HAP-1 (cell line): ENCODE measurements around the gene METTL16.
"Not testable (repeated sequence)": the region's sequence is repeated elsewhere in the genome, so short reads cannot be mapped to it uniquely, and the experiment has no call there.

Source experiments
- DNase-seq, 2 experiments: peaks; one replicate each; pipeline ENCODE4 v3.0.0-alpha.2; 2016 to 2020; ENCODE audit warnings: low spot score in 2 of 2
- H3K27me3 ChIP-seq: fragments of 250-450 bp; sonication (Bioruptor Pico); 2 replicates; pipeline ENCODE4 v1.5.1; 2020; ENCODE audit warnings: low read depth, mild to moderate bottlenecking, moderate library complexity
- H3K36me3 ChIP-seq: fragments of 250-450 bp; sonication (Bioruptor Pico); replicated peaks from 2 replicates; pipeline ENCODE4 v1.5.1; 2020; ENCODE audit warnings: mild to moderate bottlenecking
- H3K4me1 ChIP-seq: fragments of 250-450 bp; sonication (Bioruptor Pico); 2 replicates; pipeline ENCODE4 v1.5.1; 2020; ENCODE audit warnings: mild to moderate bottlenecking
- H3K4me3 ChIP-seq: fragments of 250-450 bp; sonication (Bioruptor Pico); 2 replicates; pipeline ENCODE4 v1.5.1; 2020; ENCODE audit warnings: mild to moderate bottlenecking, moderate library complexity
- H3K9me3 ChIP-seq: fragments of 250-450 bp; sonication (Bioruptor Pico); 2 replicates; pipeline ENCODE4 v1.5.1; 2020; ENCODE audit warnings: mild to moderate bottlenecking, moderate library complexity
- in situ Hi-C: fragments of 300-500 bp; cut with MboI; formaldehyde crosslinking; loops from 3 replicates; pipeline ENCODE4 v1.14.3; 2020; ENCODE audit warnings: low sequenced_read_pairs, inconsistent platforms, mixed read lengths

METTL16 gene

DNA sequence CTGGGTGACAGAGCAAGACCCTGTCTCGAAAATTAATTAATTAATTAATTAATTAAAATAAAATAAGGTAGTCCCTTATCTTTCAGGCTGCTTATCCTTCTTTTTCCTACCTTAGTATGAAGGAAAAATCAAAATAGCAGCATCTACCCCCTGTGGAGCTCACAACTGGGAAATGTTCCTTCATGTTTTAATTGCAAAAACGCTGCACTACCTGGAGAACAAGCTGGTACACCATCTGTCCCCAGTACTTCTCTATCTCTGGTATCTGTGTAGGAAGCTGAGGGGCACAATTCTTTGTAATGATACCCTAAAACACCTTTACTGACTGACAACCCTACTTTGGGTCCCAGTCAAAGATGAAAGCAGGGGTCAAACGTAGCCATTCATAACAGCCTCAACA is 55.7 kb downstream of the METTL16 start:
- Histone ChIP-seq H3K36me3 (peaks cover 23% of the 10 kb centered on the region), H3K4me3 (no peak overlapping the region), H3K27me3 (no peaks in the 10 kb centered on the region), H3K4me1 (peaks cover under 1% of the 10 kb centered on the region), H3K9me3 (no peaks in the 10 kb centered on the region)
- DNase-seq, result no peak
- in situ Hi-C loops, result no loop called here

- no peaks in the 10 kb centered on the region for H3K27me3 ChIP-seq
- in situ Hi-C loops, result no loop called here
- no peak overlapping the region for H3K4me3 ChIP-seq
- H3K9me3 ChIP-seq, result no peaks in the 10 kb centered on the region
- peaks cover 18% of the 10 kb centered on the region for H3K4me1 ChIP-seq
- peaks cover 7% of the 10 kb centered on the region for H3K36me3 ChIP-seq
- DNase-seq, result no peak
Observed at GRCh38 chr17:2453866-2454265, 57.8 kb downstream of the METTL16 start.

DNA sequence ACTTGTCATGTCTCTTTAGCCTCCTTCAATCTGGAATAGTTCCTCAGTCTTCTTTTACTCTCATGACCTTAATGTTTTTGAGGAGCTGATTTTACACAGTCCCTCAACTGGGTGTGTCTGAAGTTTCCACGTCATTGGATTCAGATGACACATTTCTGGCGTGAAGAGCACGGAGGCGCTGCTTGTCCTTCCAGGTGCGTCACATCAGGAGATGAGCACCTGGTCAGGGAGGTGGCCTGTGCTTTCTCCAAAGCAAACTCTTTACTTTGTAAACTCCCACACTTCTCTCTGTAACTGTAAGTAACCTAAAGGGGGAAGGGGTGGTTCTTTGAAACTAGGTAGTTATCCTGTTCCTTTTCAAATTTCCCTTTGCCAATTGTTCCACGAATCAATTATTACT is 58.4 kb downstream of the METTL16 start:
- Histone ChIP-seq H3K27me3 (no peaks in the 10 kb centered on the region), H3K4me1 (peaks cover 18% of the 10 kb centered on the region), H3K9me3 (no peaks in the 10 kb centered on the region), H3K36me3 (peaks cover 7% of the 10 kb centered on the region), H3K4me3 (no peak overlapping the region)
- no peak for DNase-seq
- in situ Hi-C loops, result no loop called here

DNA sequence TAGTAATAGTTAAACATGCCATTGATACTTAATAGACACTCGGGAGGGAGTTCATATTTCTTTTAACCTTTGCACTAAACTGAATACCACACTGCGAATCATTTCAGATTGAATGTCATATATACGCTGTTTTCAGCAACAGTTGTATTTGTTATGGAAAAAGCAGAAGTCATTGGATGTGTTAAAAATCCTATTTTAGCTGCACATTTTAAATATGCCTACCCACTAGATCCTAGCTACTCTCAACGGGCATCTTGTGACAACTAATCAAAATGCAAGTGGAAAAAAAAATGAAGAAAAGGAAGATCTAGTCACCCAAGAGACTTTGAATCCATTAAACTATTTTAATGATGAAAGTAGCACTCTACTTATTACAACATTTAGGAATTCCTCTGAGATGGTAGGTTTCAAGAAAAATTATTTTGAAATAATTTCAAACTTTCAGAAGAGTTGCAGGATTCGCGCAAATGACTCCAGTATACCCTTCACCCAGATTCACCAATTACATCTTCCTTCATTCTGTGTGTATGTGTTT is 59.4 kb downstream of the METTL16 start:
- Histone ChIP-seq H3K4me3 (no peak overlapping the region), H3K27me3 (no peaks in the 10 kb centered on the region), H3K9me3 (no peaks in the 10 kb centered on the region), H3K4me1 (peaks cover 18% of the 10 kb centered on the region), H3K36me3 (peaks cover 7% of the 10 kb centered on the region)
- in situ Hi-C loops, result no loop called here
- no peak for DNase-seq

DNA sequence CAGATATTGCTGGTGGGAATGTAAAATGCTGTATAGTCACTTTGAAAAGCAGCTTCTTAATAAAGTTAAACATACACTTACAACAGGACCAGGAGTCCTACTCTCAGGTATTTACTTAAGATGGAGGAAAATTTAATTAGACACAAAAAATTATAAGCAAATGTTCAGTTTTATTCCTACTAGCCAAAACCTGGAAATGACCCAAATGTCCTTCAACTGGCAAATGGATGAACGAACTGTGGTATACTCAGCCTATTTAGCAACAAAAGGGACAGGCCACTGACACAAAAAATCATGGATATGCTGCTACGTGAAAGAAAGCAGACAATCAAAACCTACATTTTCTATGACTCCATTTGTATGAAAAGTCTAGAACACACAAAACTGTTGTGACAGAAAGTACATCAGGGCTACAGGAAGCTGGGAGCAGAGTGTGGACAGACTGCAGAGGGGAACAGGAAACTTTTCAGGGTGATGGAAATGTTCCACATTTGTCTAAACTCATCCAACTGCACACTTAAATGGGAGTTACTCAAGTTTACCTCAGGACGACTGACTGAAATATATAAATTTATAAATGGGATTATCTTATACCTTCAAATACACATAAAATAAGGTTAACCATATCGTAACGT is 61.6 kb downstream of the METTL16 start:
- Histone ChIP-seq H3K9me3 (no peaks in the 10 kb centered on the region; the same call in 1 of the 2 replicates), H3K4me3 (no peak overlapping the region), H3K4me1 (peaks cover 18% of the 10 kb centered on the region), H3K36me3 (peaks cover 3% of the 10 kb centered on the region; the same call in 1 of the 2 replicates), H3K27me3 (no peaks in the 10 kb centered on the region)
- in situ Hi-C loops, result no loop called here
- no peak for DNase-seq

- H3K36me3 ChIP-seq, result peaks cover 3% of the 10 kb centered on the region; the same call in 1 of the 2 replicates
- peaks cover 18% of the 10 kb centered on the region for H3K4me1 ChIP-seq
- DNase-seq, result peak in 1 of 2 experiments; percentile 95
- H3K27me3 ChIP-seq, result no peaks in the 10 kb centered on the region
- in situ Hi-C loops, result no loop called here
- H3K9me3 ChIP-seq, result no peaks in the 10 kb centered on the region; the same call in 1 of the 2 replicates
- H3K4me3 ChIP-seq, result no peak overlapping the region
Observed at GRCh38 chr17:2449486-2449885, 62.2 kb downstream of the METTL16 start.

DNA sequence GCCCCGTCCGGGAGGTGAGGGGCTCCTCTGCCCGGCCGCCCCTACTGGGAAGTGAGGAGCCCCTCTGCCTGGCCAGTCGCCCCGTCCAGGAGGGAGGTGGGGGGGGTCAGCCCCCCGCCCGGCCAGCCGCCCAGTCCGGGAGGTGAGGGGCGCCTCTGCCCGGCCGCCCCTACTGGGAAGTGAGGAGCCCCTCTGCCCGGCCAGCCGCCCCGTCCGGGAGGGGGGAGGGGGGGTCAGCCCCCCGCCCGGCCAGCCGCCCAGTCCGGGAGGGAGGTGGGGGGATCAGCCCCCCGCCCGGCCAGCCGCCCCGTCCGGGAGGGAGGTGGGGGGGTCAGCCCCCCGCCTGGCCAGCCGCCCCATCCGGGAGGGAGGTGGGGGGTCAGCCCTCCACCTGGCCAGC is 64.2 kb downstream of the METTL16 start:
- H3K9me3 ChIP-seq, DNase-seq, H3K36me3 ChIP-seq, H3K27me3 ChIP-seq, H3K4me3 ChIP-seq, in situ Hi-C loops: not testable (repeated sequence)
- peaks cover 18% of the 10 kb centered on the region for H3K4me1 ChIP-seq

DNA sequence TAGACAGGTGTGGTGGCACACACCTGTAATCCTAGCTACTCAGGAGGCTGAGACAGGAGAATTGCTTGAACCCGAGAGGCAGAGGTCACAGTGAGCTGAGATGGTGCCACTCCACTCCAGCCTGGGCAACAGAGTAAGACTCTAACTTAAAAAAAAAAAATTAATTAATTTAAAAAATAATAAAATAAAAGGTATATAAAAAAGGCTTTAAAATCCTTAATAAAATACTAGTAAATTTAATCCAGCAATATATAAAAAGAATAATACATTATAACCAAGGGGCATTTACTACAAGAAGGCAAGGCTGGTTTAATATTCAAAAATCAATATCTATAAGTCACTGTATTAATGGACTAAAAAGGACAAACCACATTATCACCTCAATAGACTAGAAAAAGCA is 66.0 kb downstream of the METTL16 start:
- in situ Hi-C loops, result no loop called here
- H3K4me1 ChIP-seq, result peaks cover 15% of the 10 kb centered on the region
- H3K9me3 ChIP-seq, result no peaks in the 10 kb centered on the region; the same call in 1 of the 2 replicates
- DNase-seq, result no peak
- H3K36me3 ChIP-seq, result peaks cover 11% of the 10 kb centered on the region
- H3K4me3 ChIP-seq, result no peak overlapping the region
- H3K27me3 ChIP-seq, result no peaks in the 10 kb centered on the region

DNA sequence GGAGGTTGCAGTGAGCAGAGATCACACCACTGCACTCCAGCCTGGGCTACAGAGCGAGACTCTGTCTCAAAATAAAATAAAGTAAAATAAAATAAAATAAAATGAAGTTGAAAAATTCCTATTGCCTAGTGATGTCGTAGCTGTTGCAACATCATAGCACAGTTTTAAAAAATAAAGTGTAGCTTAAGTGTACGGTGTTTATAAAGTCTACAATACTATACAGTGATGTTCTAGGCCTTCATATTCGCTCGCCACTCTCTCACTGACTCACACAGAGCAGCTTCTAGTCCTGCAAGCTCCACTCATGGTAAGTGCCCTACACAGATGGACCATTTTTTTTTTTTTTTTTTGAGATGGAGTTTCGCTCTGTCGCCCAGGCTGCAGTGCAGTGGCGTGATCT is 67.3 kb downstream of the METTL16 start:
- no peaks in the 10 kb centered on the region for H3K27me3 ChIP-seq
- no peaks in the 10 kb centered on the region; the same call in 1 of the 2 replicates for H3K9me3 ChIP-seq
- H3K4me3 ChIP-seq, result no peak overlapping the region
- in situ Hi-C loops, result no loop called here
- DNase-seq, result no peak
- peaks cover 18% of the 10 kb centered on the region for H3K36me3 ChIP-seq
- H3K4me1 ChIP-seq, result peaks cover 3% of the 10 kb centered on the region; the same call in 1 of the 2 replicates

DNA sequence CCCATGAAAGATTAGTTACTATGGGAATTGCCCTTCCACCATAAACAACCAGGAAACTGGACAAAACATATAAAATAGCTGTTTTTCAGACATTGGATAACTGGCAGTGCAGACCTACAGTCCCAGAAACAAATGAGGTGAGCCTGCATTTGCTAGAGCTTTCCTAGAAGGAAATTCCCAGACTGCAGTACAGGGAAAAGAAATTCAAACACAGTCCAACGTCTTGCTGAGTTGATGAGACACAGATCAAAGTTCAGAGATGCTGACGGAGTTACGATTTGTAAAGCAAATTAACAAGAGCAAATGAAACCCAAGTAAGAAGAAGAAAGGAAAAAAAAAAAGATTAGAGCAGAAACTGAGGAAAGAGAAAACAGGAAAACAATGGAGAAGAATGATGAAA is 69.5 kb downstream of the METTL16 start:
- no peaks in the 10 kb centered on the region for H3K4me1 ChIP-seq
- no peak overlapping the region for H3K4me3 ChIP-seq
- no peaks in the 10 kb centered on the region; the same call in 1 of the 2 replicates for H3K9me3 ChIP-seq
- in situ Hi-C loops, result no loop called here
- H3K36me3 ChIP-seq, result peaks cover 37% of the 10 kb centered on the region
- no peak for DNase-seq
- no peaks in the 10 kb centered on the region for H3K27me3 ChIP-seq

DNA sequence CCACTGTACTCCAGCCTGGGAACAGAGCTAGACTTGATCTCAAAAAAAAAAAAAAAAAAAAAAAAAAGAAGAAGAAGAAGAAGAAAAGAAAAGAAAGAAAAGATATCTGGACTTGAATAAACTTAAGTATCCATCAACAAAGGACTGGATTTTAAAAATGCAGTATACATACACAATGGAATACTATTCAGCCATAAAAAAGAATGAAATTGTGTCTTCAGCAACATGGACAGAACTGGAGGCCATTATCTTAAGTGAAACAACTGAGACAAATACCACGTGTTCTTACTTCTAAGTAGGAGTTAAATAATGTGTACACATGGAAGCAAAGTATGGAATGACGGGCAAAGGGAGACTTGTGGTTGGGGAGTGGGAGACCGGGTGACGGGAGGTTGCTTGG is 70.8 kb downstream of the METTL16 start:
- no peaks in the 10 kb centered on the region for H3K4me1 ChIP-seq
- H3K36me3 ChIP-seq, result peaks cover 48% of the 10 kb centered on the region
- no peaks in the 10 kb centered on the region for H3K9me3 ChIP-seq
- in situ Hi-C loops, result no loop called here
- H3K4me3 ChIP-seq, result no peak overlapping the region
- DNase-seq, result no peak
- H3K27me3 ChIP-seq, result no peaks in the 10 kb centered on the region

DNA sequence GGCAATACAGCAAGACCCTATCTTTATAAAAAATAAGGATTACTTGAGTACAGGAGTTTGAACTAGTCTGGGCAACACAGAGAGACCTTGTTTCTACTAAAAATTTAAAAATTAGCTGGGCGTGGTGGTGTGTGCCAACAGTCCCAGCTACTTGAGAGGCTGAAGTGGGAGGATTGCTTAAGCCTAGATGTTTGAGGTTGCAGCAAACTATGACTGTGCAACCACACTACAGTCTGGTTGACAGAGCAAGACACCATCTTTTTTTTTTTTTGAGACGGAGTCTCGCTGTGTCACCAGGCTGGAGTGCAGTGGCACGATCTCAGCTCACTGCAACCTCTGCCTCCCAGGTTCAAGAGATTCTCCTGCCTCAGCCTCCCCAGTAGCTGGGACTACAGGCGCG is 71.7 kb downstream of the METTL16 start:
- in situ Hi-C loops, result not testable (repeated sequence)
- H3K36me3 ChIP-seq, result peaks cover 45% of the 10 kb centered on the region

GRCh38 chr17:2438823-2439222 is 72.9 kb downstream of the METTL16 start:
- Histone ChIP-seq H3K36me3 (peaks cover 45% of the 10 kb centered on the region), H3K27me3 (no peaks in the 10 kb centered on the region), H3K4me1 (peaks cover 7% of the 10 kb centered on the region), H3K4me3 (no peak overlapping the region), H3K9me3 (no peaks in the 10 kb centered on the region)
- no peak for DNase-seq
- in situ Hi-C loops, result no loop called here

More for the DNA sequence above, 71.7 kb downstream of the METTL16 start:
- H3K4me3 ChIP-seq, H3K4me1 ChIP-seq, H3K27me3 ChIP-seq, DNase-seq, H3K9me3 ChIP-seq: not testable (repeated sequence)

- in situ Hi-C loops, result no loop called here
- H3K4me3 ChIP-seq, result no peak overlapping the region
- no peak for DNase-seq
Observed at GRCh38 chr17:2436316-2436905, 75.3 kb downstream of the METTL16 start.

More at GRCh38 chr17:2436316-2436905, 75.3 kb downstream of the METTL16 start:
- peaks cover 13% of the 10 kb centered on the region for H3K4me1 ChIP-seq
- H3K27me3 ChIP-seq, result no peaks in the 10 kb centered on the region
- peaks cover 51% of the 10 kb centered on the region for H3K36me3 ChIP-seq
- no peaks in the 10 kb centered on the region for H3K9me3 ChIP-seq
